ENCODE measurements around the gene PIP. TPM values are rescaled to one million over a fixed set of nuclear protein-coding genes. Genes with fewer than 3 reads are reported as not detected.
"Not testable (repeated sequence)": the region's sequence is repeated elsewhere in the genome, so short reads cannot be mapped to it uniquely, and the experiment has no call there.

The PIP gene
- total RNA-seq: not detected in 2 replicates
- long read RNA-seq: 0 reads

- Mint-ChIP-seq H3K36me3 (ENCODE audit: unreplicated experiment) (no peaks in the 10 kb centered on the region), H3K9me3 (ENCODE audit: unreplicated experiment) (no peaks in the 10 kb centered on the region), H3K4me3 (ENCODE audit: unreplicated experiment) (no peak within 1 kb of the TSS), H3K27me3 (ENCODE audit: unreplicated experiment) (peaks cover 30% of the 10 kb centered on the region), H3K4me1 (ENCODE audit: unreplicated experiment) (peaks cover 10% of the 10 kb centered on the region), H3K27ac (ENCODE audit: unreplicated experiment) (no peak within 1 kb of the TSS)
- no peak for TF ChIP-seq CTCF (IDR thresholded peaks at IDR 0.05)
- no peak for DNase-seq (ENCODE audit: extremely low spot score, unreplicated experiment)
Observed at GRCh38 chr7:143131781-143132180, at the start of gene PIP. TSS of gene PIP (plus strand) at chr7:143132077. CDS start at chr7:143132117, 40 bp downstream.

DNA sequence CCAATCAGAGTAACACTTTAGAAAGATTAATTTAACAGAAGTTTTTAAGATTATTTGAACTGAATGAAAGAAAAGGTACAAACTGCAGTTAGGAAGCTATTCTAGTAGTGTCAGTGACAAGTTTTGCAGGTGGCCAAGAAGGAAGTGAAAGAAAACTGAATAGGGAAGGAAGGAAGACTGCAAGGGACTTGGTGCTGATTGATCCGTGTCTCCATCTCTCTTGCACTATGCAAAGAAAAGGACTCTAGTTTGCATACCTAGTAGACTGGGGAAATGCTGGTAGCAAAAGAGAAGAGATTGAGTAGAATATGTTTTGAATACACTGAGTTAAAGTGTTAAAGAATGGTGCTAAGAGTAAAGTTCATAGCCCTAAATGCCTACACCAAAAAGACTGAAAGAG lies 46.8 kb upstream of the PIP start:
- Mint-ChIP-seq H3K27ac (ENCODE audit: unreplicated experiment) (no peak overlapping the region), H3K4me1 (ENCODE audit: unreplicated experiment) (no peaks in the 10 kb centered on the region), H3K9me3 (ENCODE audit: unreplicated experiment) (peaks cover 32% of the 10 kb centered on the region), H3K36me3 (ENCODE audit: unreplicated experiment) (no peaks in the 10 kb centered on the region), H3K4me3 (ENCODE audit: unreplicated experiment) (no peak overlapping the region), H3K27me3 (ENCODE audit: unreplicated experiment) (peaks cover 13% of the 10 kb centered on the region)
- TF ChIP-seq CTCF (IDR thresholded peaks at IDR 0.05): no peak
- DNase-seq (ENCODE audit: extremely low spot score, unreplicated experiment): no peak

- H3K4me1 Mint-ChIP-seq (ENCODE audit: unreplicated experiment); DNase-seq (ENCODE audit: extremely low spot score, unreplicated experiment); H3K4me3 Mint-ChIP-seq (ENCODE audit: unreplicated experiment); H3K27ac Mint-ChIP-seq (ENCODE audit: unreplicated experiment); H3K36me3 Mint-ChIP-seq (ENCODE audit: unreplicated experiment): not testable (repeated sequence)
- peaks cover 37% of the 10 kb centered on the region for H3K9me3 Mint-ChIP-seq (ENCODE audit: unreplicated experiment)
- H3K27me3 Mint-ChIP-seq (ENCODE audit: unreplicated experiment): peaks cover 12% of the 10 kb centered on the region
Observed at GRCh38 chr7:143085610-143086009, 46.3 kb upstream of the PIP start.

DNA sequence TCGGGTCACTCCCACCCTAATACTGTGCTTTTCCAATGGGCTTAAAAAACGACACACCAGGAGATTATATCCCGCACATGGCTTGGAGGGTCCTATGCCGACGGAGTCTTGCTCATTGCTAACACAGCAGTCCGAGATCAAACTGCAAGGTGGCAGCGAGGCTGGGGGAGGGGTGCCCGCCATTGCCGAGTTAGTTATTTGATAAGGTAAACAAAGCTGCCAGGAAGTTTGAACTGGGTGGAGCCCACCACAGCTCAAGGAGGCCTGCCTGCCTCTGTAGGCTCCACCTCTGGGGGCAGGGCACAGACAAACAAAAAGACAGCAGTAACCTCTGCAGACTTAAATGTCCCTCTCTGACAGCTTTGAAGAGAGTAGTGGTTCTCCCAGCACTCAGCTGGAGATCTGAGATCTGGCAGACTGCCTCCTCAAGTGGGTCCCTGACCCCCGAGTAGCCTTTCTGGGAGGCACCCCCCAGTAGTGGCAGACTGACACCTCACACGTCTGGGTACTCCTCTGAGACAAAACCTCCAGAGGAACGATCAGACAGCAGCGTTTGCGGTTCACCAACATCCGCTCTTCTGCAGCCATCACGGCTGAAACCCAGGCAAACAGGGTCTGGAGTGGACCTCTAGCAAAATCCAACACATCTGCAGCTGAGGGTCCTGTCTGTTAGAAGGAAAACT lies 43.2 kb upstream of the PIP start:
- H3K27ac Mint-ChIP-seq (ENCODE audit: unreplicated experiment); H3K4me1 Mint-ChIP-seq (ENCODE audit: unreplicated experiment); H3K36me3 Mint-ChIP-seq (ENCODE audit: unreplicated experiment); DNase-seq (ENCODE audit: extremely low spot score, unreplicated experiment); H3K4me3 Mint-ChIP-seq (ENCODE audit: unreplicated experiment); H3K27me3 Mint-ChIP-seq (ENCODE audit: unreplicated experiment): not testable (repeated sequence)
- H3K9me3 Mint-ChIP-seq (ENCODE audit: unreplicated experiment): peaks cover 31% of the 10 kb centered on the region

DNA sequence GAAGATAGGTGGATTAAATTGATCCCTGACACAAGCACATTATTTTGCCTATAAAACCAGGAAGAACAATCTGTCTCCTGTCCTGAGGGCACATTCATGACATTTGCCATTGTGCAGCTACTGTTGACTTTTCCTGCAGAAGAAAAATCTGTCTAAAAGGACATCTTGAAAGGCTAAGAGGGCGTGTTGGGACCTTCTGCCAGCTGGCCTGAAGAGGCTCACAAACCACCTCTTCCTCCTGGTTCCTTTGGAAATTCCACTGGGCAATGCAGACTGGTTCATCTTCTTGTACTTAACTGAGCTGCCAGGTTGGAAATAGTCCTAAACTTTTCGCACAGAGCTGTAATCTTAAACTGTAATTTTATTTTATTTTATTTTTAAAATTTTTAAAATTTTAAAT lies 35.7 kb upstream of the PIP start:
- Mint-ChIP-seq H3K36me3 (ENCODE audit: unreplicated experiment) (no peaks in the 10 kb centered on the region), H3K9me3 (ENCODE audit: unreplicated experiment) (peaks cover 16% of the 10 kb centered on the region), H3K4me3 (ENCODE audit: unreplicated experiment) (no peak overlapping the region), H3K27me3 (ENCODE audit: unreplicated experiment) (no peaks in the 10 kb centered on the region), H3K4me1 (ENCODE audit: unreplicated experiment) (no peaks in the 10 kb centered on the region), H3K27ac (ENCODE audit: unreplicated experiment) (no peak overlapping the region)
- TF ChIP-seq CTCF (IDR thresholded peaks at IDR 0.05): no peak
- no peak for DNase-seq (ENCODE audit: extremely low spot score, unreplicated experiment)

GRCh38 chr7:143099579-143099978 lies 32.3 kb upstream of the PIP start:
- H3K4me3 Mint-ChIP-seq (ENCODE audit: unreplicated experiment); DNase-seq (ENCODE audit: extremely low spot score, unreplicated experiment); H3K36me3 Mint-ChIP-seq (ENCODE audit: unreplicated experiment); H3K27me3 Mint-ChIP-seq (ENCODE audit: unreplicated experiment); H3K27ac Mint-ChIP-seq (ENCODE audit: unreplicated experiment); H3K4me1 Mint-ChIP-seq (ENCODE audit: unreplicated experiment): not testable (repeated sequence)
- peaks cover 17% of the 10 kb centered on the region for H3K9me3 Mint-ChIP-seq (ENCODE audit: unreplicated experiment)
